Testis (tissue), 3 donors: ENCODE measurements around the gene ERCC3. TPM values are rescaled to one million over a fixed set of nuclear protein-coding genes. Genes with fewer than 3 reads are reported as not detected.
A peak's percentile ranks its signal among the peaks of the same experiment; 100 is the strongest.

Experiments used
- DNase-seq: peaks from one replicate; pipeline ENCODE4 v3.0.0-alpha.2; 2019
- H3K27ac ChIP-seq, 2 donors: fragments of 200-600 bp; sonication (generic); one replicate each; pipeline ENCODE4 v1.5.1; 2019
- H3K27me3 ChIP-seq: fragments of 200-600 bp; sonication (generic); one replicate; pipeline ENCODE4 v1.5.1; 2019
- H3K36me3 ChIP-seq: fragments of 200-600 bp; sonication (generic); one replicate; pipeline ENCODE4 v1.5.1; 2017; ENCODE audit warnings: low read depth; ENCODE audit errors: missing control alignments
- H3K4me1 ChIP-seq: fragments of 200-600 bp; sonication (generic); one replicate; pipeline ENCODE4 v1.5.1; 2019
- H3K4me3 ChIP-seq, 2 donors: fragments of 200-600 bp; sonication (generic); one replicate each; pipeline ENCODE4 v1.5.1; 2017 to 2019
- H3K9me3 ChIP-seq: fragments of 200-600 bp; sonication (generic); one replicate; pipeline ENCODE4 v1.5.1; 2017
- POLR2A ChIP-seq: fragments of 450-650 bp; IDR thresholded peaks from one replicate; pipeline ENCODE4 v1.6.1; 2017; ENCODE audit warnings: antibody characterized with exemption, mild to moderate bottlenecking, moderate library complexity
- WGBS, 2 donors: methylation state at CpG; one replicate each; pipeline ENCODE4 v1.1.5; 2018; 5-methylcytosine and 5-hydroxymethylcytosine counted together
- intact Hi-C: fragments of 100-400 bp; cut with DNase I; formaldehyde crosslinking; loops from one replicate; pipeline ENCODE4 v1.15.1; 2023; ENCODE audit warnings: low total_unique reads
- polyA plus RNA-seq: library from polyadenylated mRNA; stranded (reverse); fragments of 350-450 nt; fragmentation: Illumina TruSeq; extraction: RNeasy Lipid Tissue Mini Kit (QIAGEN cat#74804); gene quantifications from one replicate; pipeline ENCODE4 v1.2.3, GENCODE V29; 2014; ENCODE audit warnings: low read depth, low replicate concordance; ENCODE audit not compliant: insufficient read depth
- total RNA-seq, 2 donors: library from RNA; depleted of rRNA; stranded (reverse); fragments of >200 nt; gene quantifications; one replicate each; pipeline ENCODE4 v1.2.3, GENCODE V29; 2016
- TF ChIP-seq, protein P1 (sequence below), 3 experiments: fragments of 450-650 bp in 2 of 3; fragments of 200-600 bp in 1 of 3; sonication (generic) in 1 of 3; IDR thresholded peaks; one replicate each; pipeline ENCODE4 v1.5.1; 2016 to 2019; ENCODE audit warnings: antibody characterized with exemption in 3 of 3, mild to moderate bottlenecking in 2 of 3, moderate library complexity in 1 of 3

Gene ERCC3
- total and polyA plus RNA-seq, 3 donors from 2014 or later, result 78.2 to 87.5 (median 81.2) TPM

DNA sequence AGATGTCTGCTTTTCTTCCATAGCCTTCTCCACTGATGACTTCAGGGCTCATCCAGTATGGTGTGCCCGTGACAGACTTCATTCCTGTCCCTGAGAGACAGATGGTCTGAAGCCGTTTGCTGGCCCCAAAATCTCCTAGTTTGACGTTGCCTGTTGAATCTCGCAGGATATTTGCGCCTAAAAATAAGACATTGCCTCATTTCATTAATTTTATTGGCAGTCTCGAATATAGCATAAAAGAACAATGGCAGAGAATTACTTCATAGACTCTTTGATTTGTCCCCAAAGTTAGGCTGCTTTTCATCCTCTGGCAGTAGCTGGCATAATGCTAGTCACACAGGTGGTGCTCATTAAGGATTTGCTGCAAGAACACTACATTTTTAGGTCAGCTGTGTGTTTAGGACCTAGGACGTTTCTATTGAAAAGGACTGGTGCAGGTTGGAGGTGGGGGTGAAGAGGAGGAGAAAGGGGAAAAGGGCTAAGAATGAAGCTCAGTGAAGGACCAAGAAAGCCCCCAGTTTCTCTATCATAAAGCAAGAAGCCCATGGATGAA is 14.7 kb upstream of the ERCC3 start:
- TF ChIP-seq, protein P1, sequence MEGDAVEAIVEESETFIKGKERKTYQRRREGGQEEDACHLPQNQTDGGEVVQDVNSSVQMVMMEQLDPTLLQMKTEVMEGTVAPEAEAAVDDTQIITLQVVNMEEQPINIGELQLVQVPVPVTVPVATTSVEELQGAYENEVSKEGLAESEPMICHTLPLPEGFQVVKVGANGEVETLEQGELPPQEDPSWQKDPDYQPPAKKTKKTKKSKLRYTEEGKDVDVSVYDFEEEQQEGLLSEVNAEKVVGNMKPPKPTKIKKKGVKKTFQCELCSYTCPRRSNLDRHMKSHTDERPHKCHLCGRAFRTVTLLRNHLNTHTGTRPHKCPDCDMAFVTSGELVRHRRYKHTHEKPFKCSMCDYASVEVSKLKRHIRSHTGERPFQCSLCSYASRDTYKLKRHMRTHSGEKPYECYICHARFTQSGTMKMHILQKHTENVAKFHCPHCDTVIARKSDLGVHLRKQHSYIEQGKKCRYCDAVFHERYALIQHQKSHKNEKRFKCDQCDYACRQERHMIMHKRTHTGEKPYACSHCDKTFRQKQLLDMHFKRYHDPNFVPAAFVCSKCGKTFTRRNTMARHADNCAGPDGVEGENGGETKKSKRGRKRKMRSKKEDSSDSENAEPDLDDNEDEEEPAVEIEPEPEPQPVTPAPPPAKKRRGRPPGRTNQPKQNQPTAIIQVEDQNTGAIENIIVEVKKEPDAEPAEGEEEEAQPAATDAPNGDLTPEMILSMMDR (IDR thresholded peaks at IDR 0.05), result no peak
- no peak for TF ChIP-seq POLR2A
- intact Hi-C loops, result no loop called here
- no peaks in the 10 kb centered on the region for H3K36me3 ChIP-seq
- H3K4me3 ChIP-seq, result no peak overlapping the region
- no peaks in the 10 kb centered on the region for H3K9me3 ChIP-seq
- no peak for DNase-seq
- WGBS, 2 donors, result 85 to 87% methylated on average over 7 of the region's 7 CpGs
- no peaks in the 10 kb centered on the region for H3K27me3 ChIP-seq
- H3K4me1 ChIP-seq, result no peaks in the 10 kb centered on the region
- H3K27ac ChIP-seq, result no peak overlapping the region

DNA sequence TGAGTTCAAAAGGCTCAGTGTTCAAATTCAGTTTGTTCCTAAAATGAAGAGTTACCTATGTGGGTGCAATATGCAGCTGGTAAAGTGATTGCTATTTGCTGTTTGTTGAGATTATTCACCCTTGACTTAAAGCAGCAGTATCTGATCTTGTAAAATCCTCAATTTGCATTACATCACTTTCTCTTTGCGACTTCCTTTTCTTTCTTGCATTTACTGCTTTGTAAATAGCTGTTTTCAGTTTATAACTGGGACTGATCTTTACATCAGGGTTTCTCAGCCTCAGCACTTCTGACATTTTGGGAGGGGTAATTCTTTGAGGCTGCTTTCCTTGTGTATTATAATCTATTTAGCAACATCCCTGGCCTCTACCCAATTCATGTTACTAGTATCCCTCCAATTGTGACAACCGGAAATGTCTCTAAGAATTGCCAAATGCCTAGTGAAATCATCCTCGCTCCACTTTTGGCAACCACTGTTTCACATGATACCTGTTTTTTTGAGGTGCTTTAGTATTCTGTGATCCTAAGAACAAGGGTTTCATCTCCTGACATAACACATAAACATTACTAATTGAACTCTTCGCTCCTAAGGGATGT is 12.1 kb upstream of the ERCC3 start:
- 64 to 69% methylated on average over 4 of the region's 4 CpGs for WGBS, 2 donors
- no peak for DNase-seq
- H3K4me1 ChIP-seq, result no peaks in the 10 kb centered on the region
- no peak overlapping the region for H3K4me3 ChIP-seq
- intact Hi-C loops, result no loop called here
- H3K27ac ChIP-seq, result no peak overlapping the region
- H3K9me3 ChIP-seq, result no peaks in the 10 kb centered on the region
- TF ChIP-seq, protein P1 (IDR thresholded peaks at IDR 0.05), result no peak
- no peak for TF ChIP-seq POLR2A
- no peaks in the 10 kb centered on the region for H3K27me3 ChIP-seq
- no peaks in the 10 kb centered on the region for H3K36me3 ChIP-seq

DNA sequence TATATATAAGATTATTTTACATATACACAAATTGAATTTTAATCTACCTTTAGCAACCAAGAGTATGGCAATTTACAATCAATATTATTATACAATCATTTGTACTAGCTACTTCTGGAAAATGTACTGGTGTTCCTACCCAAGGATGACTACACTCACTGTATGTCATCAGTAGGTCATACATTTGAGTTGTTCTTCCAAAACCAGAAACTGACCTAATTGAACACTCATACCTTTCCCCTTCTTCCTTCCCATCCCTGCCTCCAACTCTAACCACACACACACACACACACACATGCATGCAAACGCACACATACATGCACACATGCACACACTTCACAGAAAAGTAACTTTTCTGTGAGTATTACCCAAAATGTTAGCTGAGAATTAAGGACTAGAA is 8.2 kb upstream of the ERCC3 start:
- 89 to 100% methylated on average over 1 of the region's 1 CpG for WGBS, 2 donors

DNA sequence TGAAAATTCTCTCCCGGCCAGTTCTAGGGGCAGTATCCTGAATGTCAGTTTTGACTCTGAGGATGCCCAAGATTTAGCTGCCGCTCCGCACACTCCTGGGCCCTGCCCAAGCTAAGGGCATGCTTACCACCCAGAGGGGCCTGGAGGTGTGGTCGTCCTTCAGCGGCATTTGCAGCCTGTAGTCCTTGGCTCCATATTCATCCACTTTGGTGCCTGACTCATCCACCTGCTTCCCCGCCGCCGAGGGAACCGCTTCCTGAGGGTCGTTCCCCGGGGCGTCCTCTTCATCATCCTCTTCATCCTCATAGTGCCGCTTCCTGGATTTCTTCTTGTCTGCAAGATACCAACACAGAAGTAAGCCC is 577 bp downstream of the ERCC3 start:
- no peaks in the 10 kb centered on the region for H3K4me1 ChIP-seq
- no peak for TF ChIP-seq POLR2A
- TF ChIP-seq, protein P1 (IDR thresholded peaks at IDR 0.05), result no peak
- DNase-seq, result no peak
- H3K27me3 ChIP-seq, result no peaks in the 10 kb centered on the region
- intact Hi-C loops, result no loop called here
- peak overlapping the region in 1 of 2 donors; percentile 83 for H3K27ac ChIP-seq
- peak overlapping the region; percentile 72 to 92 for H3K4me3 ChIP-seq
- 3 to 11% methylated on average over 10 to 13 of the region's 13 CpGs for WGBS, 2 donors
- H3K9me3 ChIP-seq, result no peaks in the 10 kb centered on the region
- H3K36me3 ChIP-seq, result no peaks in the 10 kb centered on the region

More for the DNA sequence above, 8.2 kb upstream of the ERCC3 start:
- Histone ChIP-seq H3K27ac (no peak overlapping the region), H3K4me1 (no peaks in the 10 kb centered on the region), H3K27me3 (no peaks in the 10 kb centered on the region), H3K36me3 (no peaks in the 10 kb centered on the region), H3K9me3 (no peaks in the 10 kb centered on the region), H3K4me3 (no peak overlapping the region)
- no peak for TF ChIP-seq POLR2A
- TF ChIP-seq, protein P1 (IDR thresholded peaks at IDR 0.05), result no peak
- intact Hi-C loops, result no loop called here
- DNase-seq, result no peak

DNA sequence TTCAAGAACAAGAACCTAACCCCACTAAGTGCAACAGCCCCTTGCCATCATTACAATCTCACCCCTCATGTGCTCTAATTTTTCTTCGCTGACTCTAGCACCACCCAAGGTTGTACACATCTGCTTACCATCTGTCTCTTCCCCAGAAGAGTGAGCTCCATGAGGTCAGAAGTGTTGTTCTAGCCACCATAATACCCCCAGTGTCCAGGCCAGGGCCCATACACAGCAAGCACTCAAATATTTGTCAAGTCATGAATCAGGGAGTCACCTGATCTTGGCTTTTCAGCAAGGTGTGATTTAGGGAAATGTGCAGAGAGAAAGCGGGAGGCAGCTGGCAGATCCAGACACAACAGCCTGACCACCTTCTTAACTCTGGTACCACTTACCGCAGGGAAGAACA is 5.7 kb downstream of the ERCC3 start:
- Histone ChIP-seq H3K36me3 (no peaks in the 10 kb centered on the region), H3K4me1 (no peaks in the 10 kb centered on the region), H3K27ac (no peak overlapping the region), H3K4me3 (no peak overlapping the region), H3K9me3 (no peaks in the 10 kb centered on the region), H3K27me3 (no peaks in the 10 kb centered on the region)
- WGBS, 2 donors, result 98 to 100% methylated on average over 3 of the region's 3 CpGs
- DNase-seq, result no peak
- intact Hi-C loops, result no loop called here
- TF ChIP-seq, protein P1 (IDR thresholded peaks at IDR 0.05), result no peak
- no peak for TF ChIP-seq POLR2A
